HepG2 (cell line): ENCODE data around the gene CAPN12. TPM values are rescaled to one million over a fixed set of nuclear protein-coding genes. Genes with fewer than 3 reads are reported as not detected.
"Not testable (repeated sequence)": the region's sequence is repeated elsewhere in the genome, so short reads cannot be mapped to it uniquely, and the experiment has no call there.

Source experiments
- ATAC-seq: fragments of 200-7000 bp; cut with Tn5 transposase; 3 replicates; pipeline ENCODE4 v1.9.1; 2020; ENCODE audit warnings: mild to moderate bottlenecking, moderate library complexity
- BruUV-seq: library from RNA; stranded (reverse); fragments of 400-500 nt; replicated peaks from 2 replicates; lab custom pipeline; 2021; lab: Mats Ljungman, UMichigan
- CTCF ChIA-PET: fragments of 300-600 bp; formaldehyde crosslinking; extraction: SDS; loops from one replicate; lab custom pipeline; 2021; ENCODE audit warnings: low total read pairs, inconsistent platforms, low intra/inter-chr PET ratio; lab: Yijun Ruan, JAX
- POLR2A ChIA-PET: fragments of 350-600 bp; sonication (Branson Sonifier 250); formaldehyde crosslinking; loops from one replicate; lab custom pipeline; 2020; ENCODE audit warnings: antibody characterized with exemption, inconsistent platforms; lab: Yijun Ruan, JAX
- DNase-seq: peaks from one replicate; pipeline ENCODE4 v3.0.0-alpha.2; 2015; ENCODE audit warnings: low spot score
- FAIRE-seq: peaks from 3 replicates; lab custom pipeline; 2011; peaks lifted over from hg19 to GRCh38; lab: Jason Lieb, UNC
- H2AFZ ChIP-seq: one replicate; pipeline ENCODE4 v1.6.1; 2011; ENCODE audit warnings: low read length, inconsistent platforms
- H3K27ac ChIP-seq: fragments of 300-600 bp; 3 replicates; pipeline ENCODE4 v1.8.0; 2011; ENCODE audit warnings: mixed run types, mild to moderate bottlenecking, mixed read lengths, low read length, inconsistent platforms; ENCODE audit not compliant: insufficient read depth; ENCODE audit errors: extremely low read length
- H3K27me3 ChIP-seq, 2 experiments: fragments of 200-600 bp in 1 of 2; 2 replicates in 1 of 2; 3 replicates in 1 of 2; pipeline versions ENCODE4 v1.6.0 to v1.8.0; 2011; ENCODE audit warnings: low read length in 2 of 2, mild to moderate bottlenecking in 2 of 2, moderate library complexity in 2 of 2, inconsistent platforms in 1 of 2; ENCODE audit not compliant: insufficient read depth in 2 of 2, control insufficient read depth in 1 of 2
- H3K36me3 ChIP-seq, 2 experiments: fragments of 200-600 bp in 1 of 2; replicated peaks in 1 of 2; 2 replicates in 1 of 2; 3 replicates in 1 of 2; pipeline versions ENCODE4 v1.5.1 to v1.8.0; 2011; ENCODE audit warnings: low read length in 2 of 2, inconsistent platforms in 1 of 2; ENCODE audit not compliant: insufficient read depth in 2 of 2, control insufficient read depth in 1 of 2
- H3K4me1 ChIP-seq: 2 replicates; pipeline ENCODE4 v1.5.1; 2012; ENCODE audit warnings: low read length, inconsistent platforms; ENCODE audit not compliant: insufficient read depth
- H3K4me2 ChIP-seq: 2 replicates; pipeline ENCODE4 v1.6.0; 2011; ENCODE audit warnings: low read depth, low read length, inconsistent platforms
- H3K4me3 ChIP-seq, 3 experiments: fragments of 200-600 bp in 1 of 3; sonication (generic), shearing (Covaris generic) in 1 of 3; replicated peaks in 1 of 3; 2 replicates each; pipeline ENCODE4 v1.5.1; 2011 to 2016; ENCODE audit warnings: low read length in 3 of 3, inconsistent platforms in 2 of 3, low read depth in 2 of 3, mild to moderate bottlenecking in 2 of 3, control low read depth in 1 of 3, mixed read lengths in 1 of 3; ENCODE audit not compliant: insufficient read depth in 1 of 3
- H3K79me2 ChIP-seq: one replicate; pipeline ENCODE4 v1.6.1; 2011; ENCODE audit warnings: low read length, inconsistent platforms; ENCODE audit not compliant: insufficient read depth
- H3K9ac ChIP-seq: 2 replicates; pipeline ENCODE4 v1.6.0; 2011; ENCODE audit warnings: mild to moderate bottlenecking, low read depth, low read length, inconsistent platforms; ENCODE audit not compliant: insufficient read depth
- H3K9me3 ChIP-seq: 2 replicates; pipeline ENCODE4 v1.5.1; 2012; ENCODE audit warnings: mild to moderate bottlenecking, low read length
- H4K20me1 ChIP-seq: 2 replicates; pipeline ENCODE4 v1.6.0; 2011; ENCODE audit warnings: inconsistent platforms, mild to moderate bottlenecking, low read length, moderate library complexity; ENCODE audit not compliant: insufficient read depth
- MED8 ChIP-seq: sonication (generic); formaldehyde crosslinking; IDR thresholded peaks from 2 replicates; pipeline ENCODE4 v1.8.1; 2023; ENCODE audit warnings: mild to moderate bottlenecking, missing genetic modification reagents; ENCODE audit not compliant: insufficient replicate concordance
- STAG1 ChIP-seq: sonication (generic); formaldehyde crosslinking; IDR thresholded peaks from 2 replicates; pipeline ENCODE4 v1.4.0; 2020; ENCODE audit warnings: missing genetic modification reagents
- WGBS: methylation state at CpG from one replicate; pipeline ENCODE4 v1.1.6; 2017; ENCODE audit warnings: low lambda C conversion rate; 5-methylcytosine and 5-hydroxymethylcytosine counted together
- in situ Hi-C: cut with HindIII; loops from 2 replicates; pipeline ENCODE4 v1.10.0; 2017; ENCODE audit warnings: low pct_unique_long_range_greater_than_20kb; ENCODE audit not compliant: extremely low pct_ligation_motif_present
- intact Hi-C: fragments of 100-400 bp; cut with micrococcal nuclease; formaldehyde crosslinking; loops from one replicate; pipeline ENCODE4 v1.10.0; 2022; ENCODE audit not compliant: unreplicated experiment
- polyA plus RNA-seq, 8 experiments: library from polyadenylated mRNA; depleted of rRNA in 3 of 8; stranded (reverse) in 7 of 8; unstranded in 1 of 8; fragments of >200 nt; fragmentation: Illumina TruSeq in 4 of 8; extraction: Trizol in 4 of 8; gene quantifications; 2 replicates each; pipeline versions ENCODE4 v1.2.1 to v1.2.3, GENCODE V29; 2011 to 2016; ENCODE audit warnings: low read depth in 4 of 8, missing spikeins in 1 of 8, mixed read lengths in 1 of 8; ENCODE audit not compliant: insufficient read depth in 1 of 8
- total RNA-seq, 5 experiments: library from RNA; depleted of rRNA; stranded (reverse); fragments of >200 nt; fragmentation: Illumina TruSeq; extraction: Trizol; gene quantifications; 2 replicates each; pipeline ENCODE4 v1.2.3, GENCODE V29; 2016; ENCODE audit warnings: low read depth in 1 of 5
- TF ChIP-seq, protein P1 (sequence below): sonication (generic); formaldehyde crosslinking; IDR thresholded peaks from 2 replicates; pipeline ENCODE4 v1.9.0; 2021; ENCODE audit warnings: missing genetic modification reagents, borderline replicate concordance
- TF ChIP-seq, protein P2 (sequence below), 2 experiments: sonication (generic) in 1 of 2; formaldehyde crosslinking in 1 of 2; IDR thresholded peaks; 2 replicates each; pipeline versions ENCODE4 v1.4.0 to v1.6.1; 2016 to 2020; ENCODE audit warnings: borderline replicate concordance in 1 of 2, low read depth in 1 of 2, mild to moderate bottlenecking in 1 of 2, missing genetic modification reagents in 1 of 2

Gene CAPN12
- total and polyA plus RNA-seq, 2 of the 13 experiments (the other 11 are each of a cell fraction or from before 2014, with no cell fraction given): 1.6 to 13.6 TPM

DNA sequence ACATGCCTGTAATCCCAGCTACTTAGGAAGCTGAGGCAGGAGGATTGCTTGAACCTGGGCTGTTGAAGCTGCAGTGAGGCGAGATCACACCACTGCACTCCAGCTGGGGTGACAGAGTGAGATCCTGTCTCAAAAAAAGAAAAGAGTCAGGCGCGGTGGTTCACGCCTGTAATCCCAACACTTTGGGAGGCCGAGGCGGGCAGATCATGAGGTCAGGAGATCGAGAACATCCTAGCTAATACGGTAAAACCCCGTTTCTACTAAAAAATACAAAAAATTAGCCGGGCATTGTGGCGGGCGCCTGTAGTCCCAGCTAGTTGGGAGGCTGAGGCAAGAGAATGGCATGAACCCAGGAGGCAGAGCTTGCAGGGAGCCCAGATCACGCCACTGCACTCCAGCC lies 37.9 kb upstream of the CAPN12 start:
- in situ Hi-C loops, DNase-seq, FAIRE-seq, H3K4me3 ChIP-seq, CTCF ChIA-PET, H3K36me3 ChIP-seq, H2AFZ ChIP-seq, H3K27me3 ChIP-seq, H3K9ac ChIP-seq, H3K79me2 ChIP-seq, BruUV-seq, H4K20me1 ChIP-seq, intact Hi-C loops, H3K9me3 ChIP-seq, H3K4me2 ChIP-seq, ATAC-seq, H3K27ac ChIP-seq: not testable (repeated sequence)
- WGBS: 85% methylated on average over 13 of the region's 13 CpGs
- peaks cover 55% of the 10 kb centered on the region for H3K4me1 ChIP-seq
- POLR2A ChIA-PET: interaction anchor here (0.7 kb wide), 1 partner anchor 49 kb away, joined by 3 read pairs; the partner anchor contains the start of gene ECH1

DNA sequence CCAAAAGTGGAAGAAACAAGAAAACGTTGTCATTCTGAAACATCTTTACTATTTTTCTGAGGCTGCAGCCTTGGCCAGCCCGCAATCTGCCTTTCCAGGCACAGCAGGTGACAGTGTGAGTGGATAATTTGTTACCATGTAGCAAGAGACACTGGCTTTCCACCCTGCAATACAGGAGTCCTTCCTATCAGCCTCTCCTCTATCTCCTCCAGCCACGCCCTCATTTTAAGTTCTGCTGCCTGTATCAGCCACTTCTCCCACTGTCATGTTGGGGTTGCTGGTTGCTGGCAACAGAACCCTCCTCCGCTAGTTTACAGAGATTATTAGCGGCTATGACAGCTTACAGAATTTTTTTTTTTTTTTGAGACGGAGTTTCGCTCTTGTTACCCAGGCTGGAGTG lies 36.8 kb upstream of the CAPN12 start:
- ATAC-seq: no peak
- peaks cover 50% of the 10 kb centered on the region for H3K4me1 ChIP-seq
- no peaks in the 10 kb centered on the region for H3K9me3 ChIP-seq
- H3K9ac ChIP-seq: no peak overlapping the region
- no peaks in the 10 kb centered on the region for H3K36me3 ChIP-seq
- WGBS: 53% methylated on average over 7 of the region's 7 CpGs
- TF ChIP-seq STAG1 (CRISPR knock-in tag) (no peak), MED8 (CRISPR knock-in tag) (no peak)
- TF ChIP-seq, protein P1, sequence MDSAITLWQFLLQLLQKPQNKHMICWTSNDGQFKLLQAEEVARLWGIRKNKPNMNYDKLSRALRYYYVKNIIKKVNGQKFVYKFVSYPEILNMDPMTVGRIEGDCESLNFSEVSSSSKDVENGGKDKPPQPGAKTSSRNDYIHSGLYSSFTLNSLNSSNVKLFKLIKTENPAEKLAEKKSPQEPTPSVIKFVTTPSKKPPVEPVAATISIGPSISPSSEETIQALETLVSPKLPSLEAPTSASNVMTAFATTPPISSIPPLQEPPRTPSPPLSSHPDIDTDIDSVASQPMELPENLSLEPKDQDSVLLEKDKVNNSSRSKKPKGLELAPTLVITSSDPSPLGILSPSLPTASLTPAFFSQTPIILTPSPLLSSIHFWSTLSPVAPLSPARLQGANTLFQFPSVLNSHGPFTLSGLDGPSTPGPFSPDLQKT (CRISPR knock-in tag): no peak
- TF ChIP-seq, protein P2, sequence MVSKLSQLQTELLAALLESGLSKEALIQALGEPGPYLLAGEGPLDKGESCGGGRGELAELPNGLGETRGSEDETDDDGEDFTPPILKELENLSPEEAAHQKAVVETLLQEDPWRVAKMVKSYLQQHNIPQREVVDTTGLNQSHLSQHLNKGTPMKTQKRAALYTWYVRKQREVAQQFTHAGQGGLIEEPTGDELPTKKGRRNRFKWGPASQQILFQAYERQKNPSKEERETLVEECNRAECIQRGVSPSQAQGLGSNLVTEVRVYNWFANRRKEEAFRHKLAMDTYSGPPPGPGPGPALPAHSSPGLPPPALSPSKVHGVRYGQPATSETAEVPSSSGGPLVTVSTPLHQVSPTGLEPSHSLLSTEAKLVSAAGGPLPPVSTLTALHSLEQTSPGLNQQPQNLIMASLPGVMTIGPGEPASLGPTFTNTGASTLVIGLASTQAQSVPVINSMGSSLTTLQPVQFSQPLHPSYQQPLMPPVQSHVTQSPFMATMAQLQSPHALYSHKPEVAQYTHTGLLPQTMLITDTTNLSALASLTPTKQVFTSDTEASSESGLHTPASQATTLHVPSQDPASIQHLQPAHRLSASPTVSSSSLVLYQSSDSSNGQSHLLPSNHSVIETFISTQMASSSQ (IDR thresholded peaks at IDR 0.05; ENCODE audit: low read depth): no peak
- TF ChIP-seq, protein P2 (CRISPR knock-in tag; IDR thresholded peaks at IDR 0.05; ENCODE audit: borderline replicate concordance): no peak
- no peak for FAIRE-seq
- H3K4me2 ChIP-seq: no peak overlapping the region
- no peak overlapping the region for H3K4me3 ChIP-seq
- intact Hi-C loops: no loop called here
- DNase-seq: no peak
- H3K27ac ChIP-seq: no peak overlapping the region
- ChIA-PET POLR2A (no interaction called here), CTCF (no interaction called here)
- no peaks in the 10 kb centered on the region for H4K20me1 ChIP-seq
- no peak overlapping the region for H2AFZ ChIP-seq
- H3K27me3 ChIP-seq: peaks cover 0 to 2% of the 10 kb centered on the region in 2 experiments; a peak in 2 of 5 replicates
- H3K79me2 ChIP-seq: no peaks in the 10 kb centered on the region
- no TSS peak for BruUV-seq
- in situ Hi-C loops: no loop called here
